HG03460 (cell line): Measurements from ENCODE around the gene NDUFA12.
A peak's percentile ranks its signal among the peaks of the same experiment; 100 is the strongest.
"Not testable (repeated sequence)": the region's sequence is repeated elsewhere in the genome, so short reads cannot be mapped to it uniquely, and the experiment has no call there.

Experiments
- ATAC-seq: cut with Tn5 transposase; IDR thresholded peaks from one replicate; pipeline ENCODE4 v1.9.1; 2021; ENCODE audit not compliant: unreplicated experiment

The NDUFA12 gene

DNA sequence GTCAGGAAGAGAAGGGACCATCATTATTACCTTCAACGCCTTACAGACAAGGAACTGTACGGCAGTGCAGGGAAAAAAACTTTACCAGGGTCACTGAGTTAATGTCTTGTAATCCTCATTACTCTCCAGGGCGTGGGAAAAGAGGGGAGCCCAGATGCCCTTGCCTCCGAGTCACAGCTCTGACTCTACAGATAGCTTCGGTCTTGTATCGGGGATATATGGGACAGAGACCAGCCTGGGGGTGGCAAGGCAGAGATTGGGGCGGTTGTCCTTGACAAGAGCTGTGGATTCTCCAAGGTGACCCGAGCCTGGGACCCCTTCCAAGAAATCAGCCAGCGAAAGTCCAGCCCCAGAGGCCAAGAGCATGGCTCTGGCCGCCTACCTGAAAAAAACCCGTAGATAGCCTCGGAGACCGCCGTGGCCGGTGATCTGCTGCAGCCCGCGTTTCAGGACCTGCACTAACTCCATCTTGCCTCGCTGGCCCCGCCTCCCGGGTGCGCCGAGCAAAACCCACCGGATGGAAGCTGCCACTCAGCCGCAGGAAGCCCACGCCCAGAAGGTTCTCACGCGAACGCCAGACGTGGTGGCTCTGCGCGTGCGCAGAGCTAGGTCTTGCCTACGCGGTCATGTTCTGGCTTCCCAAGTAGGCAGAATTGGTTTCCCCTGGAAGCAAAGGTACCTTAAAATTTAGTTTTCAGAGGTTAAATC, at the start of gene NDUFA12:
NDUFA12 (minus strand) TSS at position 485 of the 708 bp plus-strand sequence; CDS start at position 468, 17 bp downstream.
- ATAC-seq: peak; percentile 99

DNA sequence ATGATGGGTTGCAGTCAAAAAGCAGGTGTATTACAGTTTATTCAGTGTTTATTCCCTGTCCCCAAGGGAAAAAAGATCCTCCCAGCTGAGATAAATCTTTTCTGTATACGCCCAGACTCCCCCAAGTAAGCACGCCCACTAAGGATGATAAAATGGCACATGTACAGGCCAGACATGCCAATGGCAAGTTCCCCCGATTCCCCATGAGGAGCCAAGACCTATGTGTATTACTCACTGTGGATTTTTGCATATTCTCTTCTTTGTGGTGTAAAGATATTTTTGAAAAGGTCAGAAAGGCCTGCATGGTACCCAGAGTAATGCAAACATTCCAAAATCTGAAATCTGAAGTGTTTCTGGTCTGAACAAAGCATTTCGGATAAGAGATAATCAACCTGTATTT, 47.7 kb upstream of the NDUFA12 start:
- ATAC-seq: no peak

DNA sequence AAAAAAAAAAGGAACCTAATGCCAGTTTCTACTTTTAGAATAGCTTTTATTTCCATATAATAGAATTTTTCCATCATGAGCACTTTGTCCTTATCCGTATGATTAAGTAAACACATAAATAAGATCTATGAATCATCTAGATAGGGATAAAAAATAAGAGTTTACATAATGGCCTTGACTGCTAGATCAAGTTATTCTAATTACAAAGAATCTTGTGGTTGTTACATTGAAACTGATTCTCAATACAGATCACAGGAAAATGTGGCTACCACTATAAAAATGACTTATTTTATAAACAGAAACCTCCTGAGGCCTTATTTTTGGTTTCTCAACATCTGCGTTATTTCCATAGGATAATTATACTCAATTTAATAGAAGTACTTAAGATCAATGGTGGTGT, 34.4 kb upstream of the NDUFA12 start:
- no peak for ATAC-seq

DNA sequence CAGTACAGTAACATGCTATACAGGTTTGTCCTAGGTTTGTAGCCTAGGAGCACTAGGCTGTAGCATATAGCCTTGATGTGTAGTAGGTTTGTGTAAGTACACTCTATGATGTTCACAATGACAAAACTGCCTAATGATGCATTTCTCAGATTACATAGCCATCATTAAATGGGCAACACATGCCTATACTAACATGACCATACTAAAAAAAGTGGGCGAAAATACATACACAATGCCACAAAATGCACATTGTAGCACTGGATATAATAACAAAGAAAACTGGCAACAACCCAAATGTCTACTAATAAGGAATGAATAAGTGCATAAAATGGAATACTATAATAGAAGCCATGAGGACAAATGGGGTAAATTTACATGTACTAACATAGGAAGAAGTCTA, 31.3 kb upstream of the NDUFA12 start:
- ATAC-seq: no peak

DNA sequence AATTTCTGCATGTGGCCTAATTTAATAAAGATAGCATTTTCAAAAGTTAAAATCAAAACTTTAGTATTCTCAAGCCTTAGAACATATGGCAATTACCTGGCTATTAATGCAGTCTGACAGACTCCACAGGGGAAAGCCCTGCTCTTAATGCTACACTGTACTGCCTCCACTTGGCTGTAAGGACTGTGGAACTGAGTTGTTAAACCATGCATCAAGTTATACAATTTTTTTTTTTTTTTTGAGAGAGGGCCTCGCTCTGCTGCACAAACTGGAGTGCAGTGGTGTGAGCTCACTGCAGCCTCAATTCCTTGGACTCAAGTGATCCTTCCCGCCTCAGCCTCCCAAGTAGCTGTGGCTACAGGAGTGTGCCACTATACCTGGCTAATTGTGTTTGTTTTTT, 19.0 kb upstream of the NDUFA12 start:
- ATAC-seq: no peak

DNA sequence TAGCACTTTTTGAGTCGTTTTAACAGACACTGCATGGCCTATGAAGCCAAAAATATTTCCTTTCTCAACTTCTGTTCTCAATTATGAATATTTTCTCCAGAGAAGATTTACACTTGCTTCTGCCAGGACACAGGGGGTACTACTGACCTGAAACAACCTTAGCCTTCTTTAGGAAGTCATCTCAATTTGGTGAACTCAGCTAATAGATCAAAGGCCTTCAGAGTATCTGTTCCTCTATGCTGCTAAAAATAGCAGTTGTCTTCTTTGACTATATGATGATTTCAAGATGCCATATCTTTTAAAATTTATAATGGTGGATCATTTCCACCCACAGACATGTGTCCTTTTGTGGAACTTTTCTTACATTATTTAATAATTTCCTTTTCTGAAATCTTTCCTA, 14.0 kb upstream of the NDUFA12 start:
- no peak for ATAC-seq

DNA sequence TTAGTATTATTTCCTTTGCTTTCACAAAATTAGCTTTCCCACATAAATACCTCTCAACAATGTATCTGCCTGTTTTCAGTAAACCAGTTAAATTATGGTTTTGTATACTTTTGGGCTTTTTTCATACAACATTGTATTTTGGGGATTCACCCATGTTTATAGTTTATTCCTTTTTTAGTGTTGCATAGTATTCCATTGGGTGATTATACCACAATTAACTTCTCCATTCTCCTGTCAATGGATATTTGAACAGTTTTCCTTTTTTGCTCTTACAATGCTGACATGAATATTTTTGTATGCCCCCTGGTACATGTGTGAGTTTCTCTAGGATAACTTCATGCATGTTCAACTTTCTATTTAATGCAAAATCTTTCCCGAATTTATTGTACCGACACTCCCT, 12.6 kb upstream of the NDUFA12 start:
- no peak for ATAC-seq

DNA sequence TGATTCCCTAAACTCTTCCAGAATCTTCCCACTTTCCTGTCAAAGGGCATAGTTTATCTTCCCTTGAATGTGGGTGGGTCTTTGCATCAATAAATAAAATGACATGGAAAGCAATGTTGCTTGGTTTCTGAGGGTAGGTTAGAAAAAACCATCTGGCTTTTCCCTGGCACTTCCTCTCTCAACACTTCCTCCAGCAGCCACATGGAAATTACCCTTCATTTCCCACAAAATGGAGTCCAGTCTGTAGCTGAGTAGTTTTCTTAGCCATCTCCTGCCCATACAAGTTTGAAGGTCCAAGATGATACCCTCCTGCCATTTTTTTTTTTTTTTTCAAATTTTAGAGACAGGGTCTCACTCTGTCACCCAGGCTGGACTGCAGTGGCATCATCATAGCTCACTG, 11.1 kb upstream of the NDUFA12 start:
- no peak for ATAC-seq

DNA sequence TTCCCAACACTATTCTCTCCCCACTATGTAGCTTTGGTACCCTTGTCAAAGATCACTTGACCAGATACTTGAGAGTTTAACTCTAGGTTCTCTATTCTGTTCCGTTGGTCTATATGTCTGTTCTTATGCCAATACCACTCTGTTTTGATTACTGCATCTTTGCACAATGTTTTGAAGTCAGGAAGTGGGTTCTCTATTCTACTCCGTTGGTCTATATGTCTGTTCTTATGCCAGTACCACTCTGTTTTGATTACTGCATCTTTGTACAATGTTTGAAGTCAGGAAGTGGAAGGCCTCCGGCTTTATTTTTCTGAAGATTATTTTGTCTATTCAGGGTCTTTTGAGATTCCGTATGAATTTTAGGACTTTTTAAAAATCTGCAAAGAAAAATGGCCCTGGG, 2.7 kb upstream of the NDUFA12 start:
- no peak for ATAC-seq

DNA sequence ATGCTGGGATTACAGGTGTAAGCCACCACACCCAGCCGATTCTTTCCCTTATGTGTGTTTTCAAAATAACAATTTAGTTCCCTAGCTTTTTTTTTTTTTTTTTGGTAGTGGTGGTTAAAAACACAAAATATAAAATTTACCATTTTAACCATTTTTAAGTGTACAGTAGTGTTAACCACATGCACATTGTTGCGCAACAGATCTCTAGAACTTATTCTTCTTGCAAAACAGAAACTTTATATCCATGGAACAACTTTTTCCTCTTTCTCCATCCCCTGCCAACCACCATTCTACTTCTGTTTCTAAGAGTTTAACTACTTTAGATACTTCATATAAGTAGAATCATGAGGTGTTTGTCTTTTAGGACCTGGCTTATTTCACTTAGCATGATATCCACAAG, 1.1 kb upstream of the NDUFA12 start:
- ATAC-seq: no peak

DNA sequence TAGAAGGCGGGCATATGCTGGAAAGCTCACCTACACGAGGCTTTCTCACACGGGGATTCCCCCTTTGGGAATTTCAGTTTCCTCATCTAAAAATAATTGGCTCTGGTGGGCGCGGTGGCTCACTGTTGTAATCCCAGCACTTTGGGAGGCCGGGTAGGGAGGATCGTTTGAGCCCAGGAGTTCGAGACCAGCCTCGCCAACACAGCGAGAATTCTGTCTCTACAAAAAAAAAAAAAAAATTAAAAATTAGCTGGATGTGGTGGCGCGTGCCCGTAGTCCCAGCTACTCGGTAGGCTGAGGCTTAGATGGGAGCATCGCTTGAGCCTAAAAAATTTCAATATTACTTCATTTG, 400 bp upstream of the NDUFA12 start:
- ATAC-seq: peak; percentile 2

DNA sequence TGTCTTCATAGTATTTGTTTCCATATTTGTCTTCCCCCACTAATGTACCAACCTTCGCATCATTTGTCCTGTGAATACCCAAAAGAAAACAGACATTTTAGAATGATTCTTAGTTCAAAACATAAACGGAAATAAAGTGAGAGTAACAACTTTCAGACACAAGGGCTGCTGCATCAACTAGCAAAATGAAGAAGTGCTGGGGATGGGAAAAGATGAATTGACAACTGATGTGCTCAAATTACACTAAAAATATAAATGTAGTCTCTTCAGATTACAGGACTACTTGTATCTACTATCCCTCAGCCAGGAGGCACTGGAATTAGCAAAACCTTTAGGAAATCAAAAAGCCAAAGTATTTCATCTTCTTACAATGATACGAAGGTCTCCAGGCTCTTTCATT, 743 bp downstream of the NDUFA12 start:
- ATAC-seq: no peak

DNA sequence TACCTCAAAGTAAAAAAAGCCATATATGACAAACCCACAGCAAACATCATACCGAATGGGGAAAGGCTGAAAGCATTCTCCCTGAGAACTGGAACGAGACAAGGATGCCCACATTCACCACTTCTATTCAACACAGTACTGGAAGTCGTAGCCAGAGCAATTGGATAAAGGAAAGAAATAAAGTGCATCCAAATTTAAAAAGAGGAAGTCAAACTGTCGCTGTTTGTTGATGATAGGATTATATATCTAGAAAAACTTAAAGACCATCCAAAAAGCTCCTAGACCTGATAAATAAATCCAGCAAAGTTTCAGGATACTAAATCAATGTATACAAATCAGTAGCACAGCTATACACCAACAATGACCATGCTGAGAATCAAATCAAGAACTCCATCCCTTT, 5.2 kb downstream of the NDUFA12 start:
- ATAC-seq: no peak

DNA sequence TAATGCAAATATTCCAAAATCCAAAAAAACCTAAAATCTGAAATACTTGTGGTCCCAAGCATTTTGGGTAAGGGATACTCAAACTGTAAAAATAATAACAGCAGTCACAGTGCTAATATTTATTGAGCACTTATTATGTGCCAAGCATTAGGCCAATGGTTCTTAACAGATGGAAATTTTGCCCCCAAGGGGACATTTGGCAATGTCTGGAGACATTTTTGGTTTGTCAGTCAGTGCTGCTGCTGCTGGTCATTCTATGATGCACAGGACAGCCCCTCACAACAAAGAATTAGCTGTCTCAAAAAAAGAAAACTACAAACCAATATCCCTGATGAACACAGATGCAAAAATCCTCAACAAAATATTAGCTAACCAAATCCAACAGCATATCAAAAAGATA, 5.8 kb downstream of the NDUFA12 start:
- no peak for ATAC-seq

DNA sequence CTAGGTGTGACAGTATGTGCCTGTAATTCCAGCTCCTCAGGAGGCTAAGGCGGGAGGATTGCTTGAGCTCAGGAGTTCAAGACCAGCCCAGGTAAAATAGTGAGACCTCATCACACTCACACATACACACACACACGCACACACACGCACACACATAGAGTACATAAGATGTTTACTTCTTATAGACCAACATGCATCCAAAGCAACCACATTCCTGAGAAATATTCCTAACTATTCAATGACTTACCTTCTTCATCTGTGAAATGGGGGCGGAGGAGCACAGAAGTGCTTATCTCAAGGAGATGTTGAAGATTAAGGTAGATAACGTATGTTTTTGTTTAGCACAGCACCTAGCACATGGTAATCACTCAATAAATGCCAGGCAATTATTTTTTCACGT, 6.4 kb downstream of the NDUFA12 start:
- ATAC-seq: no peak

DNA sequence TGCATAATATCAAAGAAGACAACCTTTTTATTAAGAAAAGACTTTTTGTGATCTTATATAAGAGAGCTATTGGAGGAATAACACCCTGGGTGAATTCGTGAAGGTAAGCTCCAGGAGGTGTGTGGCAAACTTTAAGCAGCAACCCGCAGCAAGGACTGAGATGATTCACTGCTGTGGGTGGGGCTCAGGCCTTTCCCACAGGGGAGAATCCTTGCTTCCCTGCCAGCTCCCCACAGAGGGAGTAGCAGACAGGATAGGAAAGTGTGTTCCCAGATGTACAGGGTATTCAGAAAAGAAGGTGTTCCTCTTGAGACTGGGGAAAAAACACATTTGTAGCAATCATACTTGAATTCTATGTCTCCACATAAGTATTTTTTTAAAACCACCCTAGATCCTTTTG, 9.2 kb downstream of the NDUFA12 start:
- ATAC-seq: no peak

DNA sequence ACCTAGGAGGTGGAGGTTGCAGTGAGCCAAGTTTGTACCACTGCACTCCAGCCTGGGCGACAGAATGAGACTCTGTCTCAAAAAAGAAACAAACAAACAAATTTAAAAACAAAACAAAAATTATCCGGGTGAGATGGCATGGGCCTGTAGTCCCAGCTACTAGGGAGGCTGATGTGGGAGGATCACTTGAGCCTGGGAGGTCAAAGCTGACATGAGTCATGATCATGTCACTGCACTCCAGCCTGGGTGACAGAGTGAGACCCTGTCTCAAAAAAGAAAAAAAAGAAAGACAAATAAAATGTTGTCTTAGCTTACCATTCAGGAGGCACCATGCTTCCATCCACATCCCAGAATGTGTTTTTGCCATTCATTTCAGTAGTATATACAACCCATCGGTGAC, 9.6 kb downstream of the NDUFA12 start:
- ATAC-seq: not testable (repeated sequence)

DNA sequence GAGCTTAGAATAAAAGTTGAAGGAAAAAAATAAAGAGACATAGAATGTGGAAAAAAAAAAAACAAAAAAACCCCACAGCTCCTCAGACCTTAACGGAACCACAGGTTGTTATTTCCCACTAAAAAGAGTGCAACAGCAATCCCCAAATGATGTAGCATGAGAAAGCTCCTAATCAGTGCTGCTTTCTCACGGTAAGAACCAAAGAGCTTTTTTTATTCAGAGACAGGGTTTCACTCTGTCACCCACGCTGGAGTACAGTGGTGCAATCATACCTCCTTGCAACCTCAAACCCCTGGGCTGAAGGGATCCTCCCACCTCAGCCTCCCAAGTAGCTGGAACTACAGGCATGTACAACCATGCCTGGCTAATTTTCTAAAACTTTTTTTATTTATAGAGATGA, 13.3 kb downstream of the NDUFA12 start:
- no peak for ATAC-seq

DNA sequence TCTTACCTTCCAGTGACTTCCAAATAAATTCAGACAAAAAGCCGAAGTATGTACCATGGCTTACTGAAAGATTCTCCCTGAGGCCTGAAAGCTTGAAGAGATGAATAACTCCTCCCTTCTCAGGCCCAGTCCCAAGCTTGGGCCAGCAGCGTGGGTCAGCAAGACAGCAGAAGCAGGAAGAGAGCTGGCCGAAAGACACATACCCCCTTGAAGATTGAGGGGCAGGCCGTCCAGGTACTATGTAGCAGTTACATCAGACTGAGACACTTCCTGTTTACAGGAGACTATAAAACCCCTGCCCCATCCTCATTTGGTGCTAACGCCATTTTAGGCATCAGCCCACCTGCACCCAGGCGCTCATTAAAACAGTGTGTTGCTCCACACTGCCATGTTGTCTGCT, 15.0 kb downstream of the NDUFA12 start:
- no peak for ATAC-seq

DNA sequence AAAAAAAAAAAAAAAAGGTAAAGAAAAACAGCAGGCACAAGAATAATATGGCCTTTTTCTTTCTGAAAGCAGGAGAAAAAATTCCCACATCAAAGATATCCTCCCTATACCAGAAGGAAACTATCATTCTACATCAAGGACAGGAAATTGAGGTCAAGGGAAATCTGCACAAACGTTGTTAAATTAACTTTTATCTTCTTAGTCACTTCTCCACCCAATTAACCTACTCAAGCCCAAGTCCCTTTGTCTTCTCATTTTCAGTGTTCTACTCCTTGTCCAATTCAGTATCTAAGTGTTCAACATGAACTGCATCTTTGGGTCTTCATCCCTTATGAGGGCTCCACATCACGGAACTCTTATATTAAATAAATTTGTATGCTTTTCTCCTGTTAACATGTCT, 15.7 kb downstream of the NDUFA12 start:
- ATAC-seq: no peak

DNA sequence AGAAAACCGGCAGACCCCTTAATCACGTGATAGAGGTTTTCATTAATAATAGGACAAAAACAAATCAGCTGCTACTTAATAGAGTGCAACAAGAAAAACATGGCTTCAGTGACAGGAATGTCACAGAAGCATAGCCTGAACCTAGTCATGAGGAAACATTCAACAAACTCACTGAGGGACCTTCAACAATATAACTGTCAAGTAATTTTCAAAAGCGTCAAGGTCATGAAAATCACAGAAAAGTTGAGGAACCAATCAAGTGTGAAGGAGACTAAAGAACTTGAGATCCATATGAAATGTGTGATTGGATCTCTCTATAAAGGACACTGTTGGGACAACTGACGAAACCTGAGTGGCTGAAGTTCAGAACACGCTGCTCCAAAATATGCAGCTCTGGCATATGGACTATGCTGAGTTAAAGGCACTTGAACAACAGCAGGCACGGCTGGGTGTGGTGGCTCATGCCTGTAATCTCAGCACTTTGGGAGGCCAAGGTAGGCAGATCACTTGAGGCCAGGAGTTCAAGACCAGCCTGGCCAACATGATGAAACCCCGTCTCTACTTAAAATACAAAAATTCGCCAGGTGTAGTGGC, 16.3 kb downstream of the NDUFA12 start:
- ATAC-seq: no peak

DNA sequence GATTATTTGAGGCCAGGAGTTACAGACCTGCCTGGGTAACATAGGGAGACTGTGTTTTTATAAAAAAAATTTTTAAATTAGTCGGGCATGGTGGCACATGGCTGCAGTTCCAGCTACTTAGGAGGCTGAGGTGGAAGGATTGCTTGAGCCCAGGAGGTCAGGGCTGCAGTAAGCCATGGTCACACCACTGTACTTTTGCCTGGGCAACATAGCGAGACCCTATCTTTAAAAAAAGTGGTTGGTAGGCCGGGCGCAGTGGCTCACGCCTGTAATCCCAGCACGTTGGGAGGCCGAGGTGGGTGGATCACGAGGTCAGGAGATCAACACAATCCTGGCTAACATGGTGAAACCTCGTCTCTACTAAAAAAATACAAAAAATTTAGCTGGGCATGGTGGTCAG, 18.4 kb downstream of the NDUFA12 start:
- ATAC-seq: not testable (repeated sequence)

DNA sequence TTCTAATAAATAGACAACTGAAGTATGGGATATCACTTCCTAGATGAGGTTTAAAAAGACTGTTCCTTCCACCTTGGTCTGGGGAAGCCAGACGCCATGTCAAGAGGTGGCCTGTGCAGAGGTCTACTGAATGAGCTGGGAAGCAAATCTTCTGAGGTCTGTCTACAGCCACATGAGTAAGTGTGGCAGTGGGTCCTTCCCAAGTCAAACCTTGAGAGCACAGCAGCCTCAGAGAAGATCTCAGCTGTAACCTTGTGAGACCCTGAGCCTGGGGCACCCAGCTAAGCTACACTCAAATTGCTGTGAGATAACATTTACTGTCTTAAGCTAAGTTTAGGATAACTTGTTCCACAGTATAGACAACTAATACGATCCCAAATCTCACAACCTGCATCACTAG, 20.2 kb downstream of the NDUFA12 start:
- no peak for ATAC-seq
